Measurements from ENCODE around the gene UNC5A.

The UNC5A gene

DNA sequence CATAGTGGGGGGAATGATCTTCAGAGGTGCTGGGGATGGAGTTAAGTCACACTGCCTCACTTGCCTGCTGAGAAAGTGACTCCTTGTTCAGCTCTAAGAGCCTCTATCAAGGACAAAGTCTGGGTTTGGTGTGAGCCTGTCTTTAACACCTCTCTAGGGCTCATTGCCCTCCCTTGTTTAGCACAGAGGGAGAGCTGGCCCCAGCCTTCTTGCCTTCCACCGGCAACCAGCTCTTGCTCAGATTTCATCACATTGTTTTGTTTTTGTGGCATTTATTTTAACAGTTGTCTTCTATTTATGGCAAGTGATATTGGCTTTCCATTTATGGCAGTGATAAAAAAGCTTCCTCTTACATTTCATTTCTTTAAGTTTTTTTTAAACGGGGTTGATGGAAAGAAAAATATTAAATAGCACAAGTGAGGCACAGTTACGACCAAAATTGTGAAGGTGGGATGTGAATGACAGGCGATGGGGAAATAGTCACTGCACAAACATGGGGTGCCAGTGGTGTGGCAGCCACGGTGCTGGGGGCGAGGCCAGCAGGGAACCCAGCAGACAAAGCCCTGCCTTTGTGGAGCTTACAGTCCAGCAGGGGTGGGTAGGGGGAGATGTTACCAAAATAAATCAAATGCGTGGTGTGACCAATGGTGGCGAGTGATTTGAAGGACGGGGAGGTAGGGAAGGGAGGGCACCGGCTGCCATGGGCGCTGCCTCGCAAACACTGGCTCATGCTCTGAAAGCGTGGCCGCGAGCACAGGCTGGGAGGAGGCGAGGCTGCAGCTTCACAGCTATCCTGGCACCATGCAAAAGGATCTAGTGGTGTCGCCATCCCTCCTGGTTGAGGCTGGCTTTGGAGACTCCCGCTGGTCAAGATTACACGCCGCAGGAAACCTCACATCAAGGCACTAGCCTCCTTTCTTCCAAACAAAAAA lies 21.2 kb upstream of the UNC5A start:
- no peak for DNase-seq (ENCODE audit: low spot score)
- no peak overlapping the region for H3K27ac ChIP-seq
- H3K4me3 ChIP-seq: no peak overlapping the region
- TF ChIP-seq, protein P1, sequence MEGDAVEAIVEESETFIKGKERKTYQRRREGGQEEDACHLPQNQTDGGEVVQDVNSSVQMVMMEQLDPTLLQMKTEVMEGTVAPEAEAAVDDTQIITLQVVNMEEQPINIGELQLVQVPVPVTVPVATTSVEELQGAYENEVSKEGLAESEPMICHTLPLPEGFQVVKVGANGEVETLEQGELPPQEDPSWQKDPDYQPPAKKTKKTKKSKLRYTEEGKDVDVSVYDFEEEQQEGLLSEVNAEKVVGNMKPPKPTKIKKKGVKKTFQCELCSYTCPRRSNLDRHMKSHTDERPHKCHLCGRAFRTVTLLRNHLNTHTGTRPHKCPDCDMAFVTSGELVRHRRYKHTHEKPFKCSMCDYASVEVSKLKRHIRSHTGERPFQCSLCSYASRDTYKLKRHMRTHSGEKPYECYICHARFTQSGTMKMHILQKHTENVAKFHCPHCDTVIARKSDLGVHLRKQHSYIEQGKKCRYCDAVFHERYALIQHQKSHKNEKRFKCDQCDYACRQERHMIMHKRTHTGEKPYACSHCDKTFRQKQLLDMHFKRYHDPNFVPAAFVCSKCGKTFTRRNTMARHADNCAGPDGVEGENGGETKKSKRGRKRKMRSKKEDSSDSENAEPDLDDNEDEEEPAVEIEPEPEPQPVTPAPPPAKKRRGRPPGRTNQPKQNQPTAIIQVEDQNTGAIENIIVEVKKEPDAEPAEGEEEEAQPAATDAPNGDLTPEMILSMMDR (IDR thresholded peaks at IDR 0.05): no peak

DNA sequence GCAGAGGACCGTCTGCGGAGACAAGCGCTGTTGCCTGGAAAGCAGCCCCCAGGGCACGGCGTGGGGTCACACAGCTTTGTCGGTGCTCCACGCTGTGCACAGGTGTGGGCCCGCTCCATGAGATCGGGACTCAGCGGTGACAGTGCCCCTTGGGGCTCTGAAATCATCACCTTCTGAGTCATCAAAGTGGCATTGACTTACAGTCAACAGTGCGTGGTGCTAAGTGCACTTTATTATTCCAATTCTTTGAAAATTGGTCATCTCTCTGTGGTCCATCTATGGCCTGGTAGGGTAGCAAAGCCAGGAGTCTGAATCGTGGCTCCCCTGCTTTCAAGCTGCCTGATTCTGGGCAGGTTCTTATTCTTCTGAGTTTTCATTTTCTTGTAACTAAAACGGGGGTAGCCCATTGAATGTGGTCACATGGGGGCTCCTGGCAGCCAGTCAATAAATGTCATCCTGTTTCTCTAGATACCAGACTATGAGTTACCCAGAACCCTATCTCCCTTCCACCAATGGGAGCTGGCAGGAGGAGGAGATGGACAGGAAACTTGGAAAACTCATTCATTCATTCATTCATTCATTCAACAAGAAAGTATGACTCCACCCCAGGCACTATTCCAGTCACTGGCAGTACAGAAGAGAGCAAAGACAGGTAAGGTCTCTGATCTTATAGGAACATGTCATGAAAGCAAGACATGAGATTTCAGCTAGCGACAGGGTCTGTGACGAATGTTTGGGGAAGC lies 20.3 kb upstream of the UNC5A start:
- no peak overlapping the region for H3K27ac ChIP-seq
- TF ChIP-seq, protein P1 (IDR thresholded peaks at IDR 0.05): no peak
- no peak for DNase-seq (ENCODE audit: low spot score)
- H3K4me3 ChIP-seq: no peak overlapping the region

- TF ChIP-seq, protein P1 (IDR thresholded peaks at IDR 0.05): no peak
- no peak overlapping the region for H3K27ac ChIP-seq
- no peak overlapping the region for H3K4me3 ChIP-seq
- no peak for DNase-seq (ENCODE audit: low spot score)
These were observed 19.4 kb upstream of the UNC5A start for GRCh38 chr5:176790941-176791340.

- TF ChIP-seq, protein P1 (IDR thresholded peaks at IDR 0.05): no peak
- Histone ChIP-seq H3K27ac (no peak overlapping the region), H3K4me3 (no peak overlapping the region)
- no peak for DNase-seq (ENCODE audit: low spot score)
These were observed 17.6 kb upstream of the UNC5A start for GRCh38 chr5:176792655-176793342.

DNA sequence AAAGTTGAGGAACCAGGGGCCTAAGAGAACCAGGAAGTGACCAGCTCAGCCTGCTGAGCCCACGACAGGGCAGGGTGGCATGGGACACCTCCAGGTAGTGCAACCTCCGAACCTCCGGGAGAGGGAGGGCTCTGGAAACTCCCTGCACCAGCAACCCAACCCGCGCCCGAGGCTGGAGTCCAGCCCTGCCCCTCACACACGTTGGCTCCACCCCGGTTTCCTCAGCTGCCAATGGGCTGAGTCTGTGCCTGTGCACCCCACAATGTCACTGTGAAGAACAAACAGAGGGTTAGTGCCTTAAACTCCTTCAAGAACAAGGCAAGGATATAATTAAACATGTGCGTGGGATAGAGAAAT lies 17.0 kb upstream of the UNC5A start:
- DNase-seq (ENCODE audit: low spot score): no peak
- TF ChIP-seq, protein P1 (IDR thresholded peaks at IDR 0.05): no peak
- no peak overlapping the region for H3K27ac ChIP-seq
- H3K4me3 ChIP-seq: no peak overlapping the region

- no peak overlapping the region for H3K4me3 ChIP-seq
- H3K27ac ChIP-seq: no peak overlapping the region
- DNase-seq (ENCODE audit: low spot score): no peak
- TF ChIP-seq, protein P1 (IDR thresholded peaks at IDR 0.05): no peak
These were observed 16.6 kb upstream of the UNC5A start for GRCh38 chr5:176793736-176794135.
